ENCODE measurements around the gene RASAL1.

Gene RASAL1

GRCh38 chr12:113115455-113116126 lies 20.0 kb downstream of the RASAL1 start:
- Histone ChIP-seq H3K27ac (ENCODE audit: low read length) (no peak overlapping the region), H2AFZ (ENCODE audit: low read depth, low read length) (no peak overlapping the region), H3K36me3 (replicated peaks; ENCODE audit: low read depth, low read length) (no peaks in the 10 kb centered on the region), H3K4me3 (ENCODE audit: low read length) (no peak overlapping the region), H3K27me3 (ENCODE audit: low read depth, low read length) (no peaks in the 10 kb centered on the region), H3K4me2 (ENCODE audit: low read length) (no peak overlapping the region), H4K20me1 (ENCODE audit: insufficient read depth, low read length) (no peaks in the 10 kb centered on the region), H3K9me3 (ENCODE audit: insufficient read depth, low read length) (no peaks in the 10 kb centered on the region), H3K79me2 (ENCODE audit: low read length) (no peaks in the 10 kb centered on the region), H3K4me1 (ENCODE audit: low read length) (0 out of 2 replicates have a peak, but pooled peaks cover 3% of the 10 kb centered on the region), H3K9ac (ENCODE audit: low read length) (no peak overlapping the region)
- TF ChIP-seq CTCF (IDR thresholded peaks at IDR 0.05; ENCODE audit: low read depth, low read length) (no peak), EZH2phosphoT487 (IDR thresholded peaks at IDR 0.05; ENCODE audit: low read depth) (no peak)

- no peaks in the 10 kb centered on the region for H3K79me2 ChIP-seq (ENCODE audit: low read length)
- no peak overlapping the region for H3K9ac ChIP-seq (ENCODE audit: low read length)
- H3K27ac ChIP-seq (ENCODE audit: low read length) = no peak overlapping the region
- no peaks in the 10 kb centered on the region for H3K27me3 ChIP-seq (ENCODE audit: low read depth, low read length)
- H2AFZ ChIP-seq (ENCODE audit: low read depth, low read length) = no peak overlapping the region
- no peak overlapping the region for H3K4me3 ChIP-seq (ENCODE audit: low read length)
- H4K20me1 ChIP-seq (ENCODE audit: insufficient read depth, low read length) = no peaks in the 10 kb centered on the region
- no peak for TF ChIP-seq EZH2phosphoT487 (IDR thresholded peaks at IDR 0.05; ENCODE audit: low read depth)
- no peak for TF ChIP-seq CTCF (IDR thresholded peaks at IDR 0.05; ENCODE audit: low read depth, low read length)
- H3K4me1 ChIP-seq (ENCODE audit: low read length) = 0 out of 2 replicates have a peak, but pooled peaks cover 3% of the 10 kb centered on the region
- H3K36me3 ChIP-seq (replicated peaks; ENCODE audit: low read depth, low read length) = no peaks in the 10 kb centered on the region
- no peaks in the 10 kb centered on the region for H3K9me3 ChIP-seq (ENCODE audit: insufficient read depth, low read length)
- no peak overlapping the region for H3K4me2 ChIP-seq (ENCODE audit: low read length)
These were observed 20.9 kb downstream of the RASAL1 start for GRCh38 chr12:113114447-113115178.

GRCh38 chr12:113113397-113113796 lies 22.2 kb downstream of the RASAL1 start:
- no peaks in the 10 kb centered on the region for H4K20me1 ChIP-seq (ENCODE audit: insufficient read depth, low read length)

More at GRCh38 chr12:113113397-113113796, 22.2 kb downstream of the RASAL1 start:
- Histone ChIP-seq H3K4me3 (ENCODE audit: low read length) (no peak overlapping the region), H3K79me2 (ENCODE audit: low read length) (no peaks in the 10 kb centered on the region), H3K36me3 (replicated peaks; ENCODE audit: low read depth, low read length) (no peaks in the 10 kb centered on the region), H3K4me2 (ENCODE audit: low read length) (no peak overlapping the region), H3K9ac (ENCODE audit: low read length) (no peak overlapping the region), H3K4me1 (ENCODE audit: low read length) (0 out of 2 replicates have a peak, but pooled peaks cover 3% of the 10 kb centered on the region), H3K27me3 (ENCODE audit: low read depth, low read length) (no peaks in the 10 kb centered on the region), H3K9me3 (ENCODE audit: insufficient read depth, low read length) (no peaks in the 10 kb centered on the region), H3K27ac (ENCODE audit: low read length) (no peak overlapping the region), H2AFZ (ENCODE audit: low read depth, low read length) (no peak overlapping the region)
- TF ChIP-seq CTCF (IDR thresholded peaks at IDR 0.05; ENCODE audit: low read depth, low read length) (no peak), EZH2phosphoT487 (IDR thresholded peaks at IDR 0.05; ENCODE audit: low read depth) (no peak)
